Activated T-cell treated with anti-CD3 and anti-CD28 coated beads for 24 hours (primary cell): ENCODE results near the gene PTK6.

Experiments used
- DNase-seq: peaks from one replicate; pipeline ENCODE4 v3.0.0-alpha.2; 2020; ENCODE audit warnings: low read depth

Gene PTK6

DNA sequence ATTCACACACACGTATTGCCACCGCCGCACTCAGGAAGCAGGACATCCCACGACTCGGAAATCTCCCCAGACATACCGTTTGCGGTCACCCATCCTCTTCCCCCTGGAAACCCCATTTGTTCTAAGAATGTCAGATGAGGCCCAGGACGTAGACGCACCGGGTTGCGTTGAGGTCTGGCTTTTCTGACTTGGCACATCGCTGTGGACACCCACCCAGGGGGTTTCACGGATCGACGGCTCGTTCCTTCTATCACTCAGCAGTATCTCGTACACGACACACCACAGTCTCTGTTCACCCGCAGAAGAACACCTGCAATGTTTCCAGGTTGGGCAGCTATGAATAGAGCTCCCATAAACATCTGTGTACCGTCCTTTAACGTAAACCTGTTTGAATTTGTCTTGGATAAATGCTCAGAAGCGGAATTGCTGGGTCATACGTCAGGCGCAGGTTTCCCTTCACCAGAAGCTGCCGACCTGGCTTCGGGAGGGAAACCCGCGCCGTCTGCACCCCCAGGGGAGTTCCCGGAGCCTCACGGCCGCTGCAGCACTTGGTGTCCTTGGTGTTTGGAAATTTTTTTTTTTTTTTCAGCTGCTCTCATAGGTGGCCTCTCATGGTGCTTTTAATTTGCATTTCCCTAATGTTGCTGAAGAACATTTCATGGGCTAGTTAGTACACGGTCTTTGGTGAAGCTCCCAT lies 29.0 kb downstream of the PTK6 start:
- no peak for DNase-seq

DNA sequence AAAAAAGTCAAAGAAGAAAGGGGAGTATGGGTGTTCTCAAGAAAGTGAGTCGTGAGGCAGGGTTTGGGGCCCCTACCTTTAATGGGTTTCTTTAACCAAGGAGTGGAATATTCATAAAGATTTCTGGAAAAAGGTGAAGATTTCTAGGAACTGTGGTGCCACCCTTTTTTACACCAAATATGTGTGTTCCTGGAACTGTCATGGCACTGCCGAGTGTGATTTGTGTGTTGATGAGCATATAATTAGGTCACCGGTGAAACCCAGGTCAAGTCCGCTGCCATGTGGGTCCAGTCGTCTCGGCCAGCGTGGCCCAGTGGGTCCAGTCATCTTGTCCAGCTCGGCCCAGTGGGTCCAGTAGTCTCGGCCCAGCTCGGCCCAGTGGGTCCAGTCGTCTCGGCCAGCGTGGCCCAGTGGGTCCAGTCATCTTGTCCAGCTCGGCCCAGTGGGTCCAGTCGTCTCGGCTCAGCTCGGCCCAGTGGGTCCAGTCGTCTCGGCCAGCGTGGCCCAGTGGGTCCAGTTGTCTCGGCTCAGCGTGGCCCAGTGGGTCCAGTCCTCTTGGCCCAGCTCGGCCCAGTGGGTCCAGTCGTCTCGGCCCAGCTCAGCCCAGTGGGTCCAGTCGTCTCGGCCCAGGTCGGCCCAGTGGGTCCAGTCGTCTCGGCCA lies 30.0 kb downstream of the PTK6 start:
- DNase-seq = no peak

DNA sequence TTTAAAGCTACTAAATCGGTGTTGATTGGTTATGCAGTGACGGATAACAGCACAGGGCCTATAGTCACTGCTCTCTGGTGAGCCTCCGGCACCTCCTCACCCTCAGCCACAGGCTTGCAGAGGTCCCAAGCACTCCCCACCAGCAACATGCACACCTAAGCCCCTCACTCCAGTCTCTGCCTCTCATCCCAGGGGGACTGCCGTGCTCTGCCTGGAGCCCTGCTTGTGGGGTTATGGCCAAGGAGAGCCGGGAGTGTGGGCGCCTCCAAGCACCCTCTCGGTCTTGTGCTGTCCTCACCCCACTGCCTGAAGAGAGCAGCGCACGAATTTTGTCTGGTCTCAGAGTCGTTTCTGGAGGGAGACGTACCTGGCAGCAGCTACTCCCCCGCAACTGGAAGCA lies 31.5 kb downstream of the PTK6 start:
- DNase-seq = no peak

DNA sequence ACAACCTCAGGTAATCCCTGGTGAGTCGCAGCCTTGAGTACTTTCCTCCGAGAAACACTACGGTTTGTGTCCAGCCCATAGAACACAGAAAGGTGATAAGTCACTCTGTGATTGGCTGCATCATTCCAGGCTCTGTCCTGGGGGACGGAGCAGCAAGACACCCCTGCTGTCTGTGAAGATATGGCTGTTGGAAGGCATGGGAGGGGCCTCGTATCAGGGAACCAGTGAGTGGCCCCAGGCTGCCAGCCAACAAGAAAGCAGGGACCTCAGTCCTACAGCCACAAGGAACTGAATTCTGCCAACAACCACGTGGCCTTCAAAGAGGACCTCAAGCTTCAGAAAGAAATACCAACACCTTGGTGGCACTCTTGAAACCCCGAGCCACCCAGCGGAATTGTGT lies 31.9 kb downstream of the PTK6 start:
- DNase-seq = no peak

DNA sequence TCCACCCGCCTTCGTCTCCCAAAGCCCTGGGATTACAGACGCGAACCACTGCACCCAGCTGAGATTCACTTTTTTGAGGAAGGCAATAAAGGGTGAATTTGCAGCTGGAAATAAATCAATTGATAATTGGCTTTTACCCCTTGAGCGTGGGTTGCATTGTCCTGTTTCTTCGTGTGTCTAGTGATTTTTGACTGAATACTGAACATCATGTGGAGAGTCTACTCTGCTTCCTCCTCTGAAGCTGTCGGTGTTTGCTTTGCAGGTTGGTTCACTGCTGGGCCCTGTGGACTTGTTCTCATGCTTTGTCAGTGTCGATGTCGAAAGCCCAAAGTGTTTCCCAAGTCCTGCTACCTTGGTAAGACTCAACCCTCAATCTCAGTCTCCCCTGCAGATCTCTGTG lies 32.5 kb downstream of the PTK6 start:
- no peak for DNase-seq

DNA sequence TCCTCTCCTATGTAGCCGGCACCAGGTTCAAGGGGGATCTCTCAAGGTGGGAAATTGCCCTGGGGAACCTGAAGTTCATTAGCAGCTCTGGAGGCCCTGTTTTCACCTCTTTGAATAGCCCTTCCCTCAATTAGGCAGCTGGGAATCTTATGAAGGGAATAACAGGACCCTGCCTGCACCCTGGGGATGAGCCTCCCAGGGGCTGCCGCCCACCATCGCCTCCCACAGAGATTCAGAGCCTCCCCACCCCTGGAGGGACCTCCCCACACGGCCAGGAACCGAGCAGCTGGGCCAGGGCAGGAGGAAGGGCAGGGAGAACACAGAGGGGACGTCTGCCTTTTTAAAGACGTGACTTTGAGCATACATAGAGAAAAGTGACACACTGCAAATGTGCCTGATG lies 33.7 kb downstream of the PTK6 start:
- no peak for DNase-seq

DNA sequence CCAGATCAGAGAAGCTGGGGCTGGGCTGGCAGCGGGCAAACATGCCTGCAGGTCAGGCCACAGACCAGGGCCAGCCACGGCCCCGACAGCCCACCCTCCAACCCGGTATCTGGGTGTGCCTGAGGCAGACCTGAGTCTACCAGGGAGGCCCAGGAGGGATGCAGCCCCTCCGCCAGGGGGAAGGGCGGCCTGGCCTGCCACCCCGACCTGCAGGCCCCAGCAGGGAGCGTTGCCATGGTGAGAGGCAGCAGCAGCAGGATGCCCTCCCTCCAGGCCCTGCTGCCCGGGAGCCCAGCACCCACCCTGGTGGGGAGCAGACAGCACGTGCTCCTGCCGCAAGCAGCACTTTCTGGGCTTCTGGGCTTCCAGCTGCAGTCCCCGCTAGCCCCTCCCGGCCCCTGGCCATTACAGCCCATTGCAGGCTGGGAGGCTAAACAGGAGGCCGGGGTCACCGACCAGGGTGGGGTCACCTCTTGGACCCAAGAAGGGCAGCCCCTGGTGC lies 34.5 kb downstream of the PTK6 start:
- DNase-seq = no peak

DNA sequence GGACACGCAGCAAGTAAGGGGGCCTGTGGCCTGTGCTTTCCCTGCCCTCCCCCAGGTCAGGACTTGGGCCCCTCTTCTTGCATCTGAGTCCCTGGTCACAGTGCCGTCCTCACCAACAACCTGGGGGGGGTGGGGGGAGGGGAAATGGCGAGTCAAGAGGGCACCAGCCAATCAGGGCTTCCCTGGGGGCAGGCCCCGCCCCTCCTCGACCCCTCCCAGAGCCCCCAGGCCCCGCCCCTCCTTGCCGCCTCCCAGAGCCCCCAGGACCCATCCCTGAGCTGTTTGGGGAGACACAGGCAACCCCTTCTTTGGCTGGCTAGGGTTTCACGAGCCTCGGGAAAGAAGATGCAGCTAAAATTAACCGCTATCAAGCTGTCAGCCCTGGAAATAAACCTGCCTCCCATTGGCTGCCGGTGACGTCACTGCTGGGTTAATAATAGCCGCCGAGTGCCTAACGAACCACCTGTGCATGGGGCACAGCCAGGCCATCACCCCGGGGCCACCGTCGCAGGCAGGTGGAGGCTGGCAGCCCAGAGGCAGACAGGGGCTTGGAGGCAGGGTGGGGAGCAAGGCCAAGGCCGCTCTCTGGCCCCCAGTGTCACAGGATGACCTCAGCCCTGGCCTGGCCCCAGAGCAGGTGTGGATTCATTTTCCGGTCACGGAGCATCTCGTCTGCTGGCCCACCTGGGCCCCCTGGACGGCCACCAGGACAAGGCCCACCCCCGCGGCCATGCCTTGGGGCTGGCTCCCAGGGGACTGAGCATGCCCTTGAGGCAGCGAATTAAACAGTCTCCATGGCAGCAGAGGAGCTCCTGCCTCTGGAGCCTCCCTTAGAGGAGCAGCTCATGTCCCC lies 35.1 kb downstream of the PTK6 start:
- DNase-seq = no peak

DNA sequence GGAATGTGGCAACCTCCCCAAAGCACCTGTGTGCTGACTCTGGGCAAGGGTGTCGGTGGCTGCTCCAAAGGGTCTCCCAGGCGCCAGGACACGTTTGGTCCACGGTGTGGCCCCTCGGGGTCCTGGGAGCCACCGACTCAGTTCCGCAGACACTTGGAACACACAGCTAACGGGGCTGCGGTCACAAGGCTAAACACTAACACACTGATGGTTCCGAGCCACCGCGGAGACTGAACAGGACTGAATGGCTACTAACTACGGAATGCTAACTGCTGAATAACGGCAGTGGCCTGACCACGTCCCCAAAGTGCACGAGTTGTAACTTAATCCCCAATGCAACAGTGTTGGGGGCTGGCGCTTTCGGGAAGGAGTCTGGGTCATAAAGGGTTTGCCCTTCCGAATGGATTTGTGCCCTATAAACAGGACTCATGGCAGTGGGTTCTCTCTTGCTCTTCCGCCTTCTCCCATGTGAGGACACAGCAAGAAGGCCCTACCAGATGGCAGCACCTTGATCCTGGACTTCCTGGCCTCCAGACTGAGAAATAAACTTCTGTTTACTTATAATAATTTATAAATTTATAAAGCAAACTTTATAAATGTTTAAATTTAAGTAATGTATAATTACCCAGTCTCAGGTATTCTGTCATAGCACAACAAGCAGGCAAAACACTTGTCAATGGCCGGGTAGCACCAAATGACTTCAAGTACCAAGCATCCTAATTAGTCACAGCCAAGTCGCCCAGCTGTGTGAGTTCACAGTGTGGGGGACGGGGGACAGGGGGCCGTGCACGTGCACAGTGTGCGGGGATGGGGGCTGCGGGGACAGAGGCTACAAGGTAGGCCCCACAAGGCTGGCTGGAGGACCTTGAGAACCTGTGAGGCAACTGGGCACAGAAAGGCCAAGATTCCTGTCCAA lies 36.0 kb downstream of the PTK6 start:
- no peak for DNase-seq

DNA sequence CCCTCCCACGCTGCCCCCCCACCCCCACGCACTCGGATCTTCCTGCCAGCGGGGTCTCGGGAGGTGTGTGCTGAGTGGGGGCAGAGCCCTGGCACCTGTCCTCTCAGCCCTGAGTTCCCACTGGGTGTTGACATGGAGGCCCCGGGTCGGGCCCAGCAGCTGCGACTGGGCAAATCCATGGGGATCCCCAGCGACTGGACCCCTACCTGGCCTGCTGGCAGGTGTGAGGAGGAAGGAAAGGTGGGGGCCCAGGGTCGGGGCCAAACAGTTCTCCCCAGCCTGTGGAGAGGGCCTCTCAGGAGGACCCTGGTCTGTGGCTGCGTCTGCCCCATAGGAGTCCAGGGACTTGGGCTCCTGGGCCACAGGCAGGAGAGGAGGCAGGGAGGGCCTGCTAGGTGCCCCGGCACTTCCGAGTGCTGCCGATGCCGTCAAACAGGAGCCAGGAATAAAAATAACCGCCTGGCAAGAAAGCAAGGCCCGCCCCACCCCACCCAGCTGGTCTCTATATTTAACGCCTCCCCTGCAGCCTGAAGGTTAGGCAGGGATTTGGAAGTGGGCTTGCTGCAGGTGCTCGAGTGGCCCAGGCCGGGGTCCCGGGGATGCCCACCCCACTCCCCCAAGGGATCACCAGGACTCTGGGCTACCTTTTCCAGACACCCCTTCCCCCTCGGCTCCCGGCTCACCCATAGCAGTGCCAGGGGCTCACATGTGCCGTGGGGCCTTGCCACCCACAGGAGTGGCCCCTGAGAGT lies 36.9 kb downstream of the PTK6 start:
- no peak for DNase-seq

DNA sequence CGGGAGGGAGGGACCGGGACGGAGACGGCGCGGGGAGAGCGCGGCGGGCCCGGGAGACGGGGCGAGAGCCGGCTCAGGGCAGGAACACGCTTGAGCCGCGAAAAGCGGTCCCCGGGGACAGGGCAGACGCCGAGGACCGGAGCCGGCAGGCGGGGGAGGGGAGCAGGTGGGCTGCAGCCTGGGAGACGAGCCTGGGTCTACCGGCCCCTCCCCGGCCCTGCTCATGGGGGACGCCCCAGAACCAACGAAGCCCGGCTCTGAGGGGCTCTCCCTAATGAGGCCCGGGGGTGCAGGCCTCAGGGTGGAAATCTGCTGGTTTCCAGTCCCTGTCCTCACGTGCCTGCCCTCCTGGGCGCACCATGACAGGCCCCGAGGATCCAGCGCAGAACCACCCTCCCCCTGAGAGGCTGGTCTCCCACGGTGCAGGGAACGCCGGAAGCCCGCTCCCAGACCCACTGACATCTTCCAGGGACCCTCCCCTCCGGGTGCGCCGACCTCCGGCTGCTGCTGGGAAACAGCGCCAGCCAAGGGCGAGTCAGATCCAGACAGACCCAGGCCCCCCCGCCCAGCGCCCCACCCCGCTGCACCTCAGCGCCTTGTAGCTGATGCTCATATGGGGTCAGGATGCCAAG lies 37.7 kb downstream of the PTK6 start:
- no peak for DNase-seq

DNA sequence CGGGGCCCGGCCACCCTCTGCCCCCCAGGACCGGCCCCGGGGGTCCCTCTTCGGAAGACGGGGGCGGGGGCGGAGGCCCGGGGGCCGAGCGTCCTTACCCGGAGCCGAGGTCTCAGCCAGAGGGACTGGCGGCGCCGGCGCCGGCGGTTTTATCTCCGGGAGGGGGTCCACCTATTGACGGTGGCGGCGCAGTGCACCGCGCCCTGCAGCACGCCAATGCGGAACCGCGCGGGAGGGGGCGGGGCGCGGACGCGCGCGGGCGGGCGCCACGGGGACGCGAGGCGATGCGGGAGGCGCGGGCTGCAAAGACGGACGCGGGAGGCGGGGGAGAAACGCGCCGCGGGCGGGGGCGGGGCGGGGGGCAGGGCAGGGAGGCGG lies 38.2 kb downstream of the PTK6 start, which contains the start of gene EEF1A2:
TSS of gene EEF1A2 (minus strand) at position 124 of the 378 bp plus-strand sequence. CDS start 1,320 bp downstream, outside the sequence.
- DNase-seq = no peak

DNA sequence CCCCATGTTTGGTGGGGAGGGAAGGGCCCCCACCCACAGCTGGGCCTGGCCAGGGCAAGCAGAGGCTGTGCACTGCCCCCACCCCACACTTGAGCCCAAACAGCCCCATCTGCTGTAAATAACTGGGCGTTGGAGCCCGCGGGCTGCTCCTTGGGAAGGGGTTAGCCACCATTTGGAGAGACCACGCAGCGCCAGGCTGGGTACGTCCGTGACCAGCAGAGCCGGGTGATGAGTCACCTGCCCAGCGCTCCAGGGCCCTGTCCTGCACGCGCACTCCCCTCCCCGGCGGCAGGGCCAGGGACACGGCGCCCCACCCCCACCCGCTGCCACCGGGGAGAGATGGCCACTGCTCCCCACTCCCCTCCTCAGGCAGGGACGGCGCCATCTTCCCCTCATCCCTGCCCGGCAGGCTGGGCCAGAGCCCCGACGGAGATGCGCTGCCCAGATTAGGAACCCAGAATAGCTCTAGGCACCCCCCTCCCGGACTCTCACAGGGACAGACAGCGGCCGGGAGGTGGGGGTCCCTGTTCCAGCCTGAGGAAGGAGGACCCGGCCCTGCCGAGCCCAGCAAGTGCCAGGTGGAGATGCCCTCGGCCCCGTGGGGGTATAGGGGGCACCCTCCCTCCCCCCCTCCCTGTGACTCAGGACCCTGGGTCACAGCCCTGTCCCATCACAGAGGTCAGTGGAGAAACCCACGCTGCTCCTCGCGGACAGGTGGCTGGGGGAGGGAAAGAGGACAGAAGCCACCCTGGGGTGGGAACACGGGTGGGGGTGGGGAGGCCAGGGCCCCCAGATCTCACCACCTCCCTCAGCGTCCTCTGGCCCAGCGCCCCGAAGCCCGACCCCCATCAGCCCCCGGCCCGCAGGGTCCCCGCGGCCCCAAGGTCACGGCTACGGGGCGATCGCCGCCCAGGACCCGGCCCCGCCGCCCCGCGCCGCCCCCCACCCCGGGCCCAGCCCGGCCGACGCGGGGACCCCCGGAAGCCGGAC lies 38.9 kb downstream of the PTK6 start:
- DNase-seq = no peak

DNA sequence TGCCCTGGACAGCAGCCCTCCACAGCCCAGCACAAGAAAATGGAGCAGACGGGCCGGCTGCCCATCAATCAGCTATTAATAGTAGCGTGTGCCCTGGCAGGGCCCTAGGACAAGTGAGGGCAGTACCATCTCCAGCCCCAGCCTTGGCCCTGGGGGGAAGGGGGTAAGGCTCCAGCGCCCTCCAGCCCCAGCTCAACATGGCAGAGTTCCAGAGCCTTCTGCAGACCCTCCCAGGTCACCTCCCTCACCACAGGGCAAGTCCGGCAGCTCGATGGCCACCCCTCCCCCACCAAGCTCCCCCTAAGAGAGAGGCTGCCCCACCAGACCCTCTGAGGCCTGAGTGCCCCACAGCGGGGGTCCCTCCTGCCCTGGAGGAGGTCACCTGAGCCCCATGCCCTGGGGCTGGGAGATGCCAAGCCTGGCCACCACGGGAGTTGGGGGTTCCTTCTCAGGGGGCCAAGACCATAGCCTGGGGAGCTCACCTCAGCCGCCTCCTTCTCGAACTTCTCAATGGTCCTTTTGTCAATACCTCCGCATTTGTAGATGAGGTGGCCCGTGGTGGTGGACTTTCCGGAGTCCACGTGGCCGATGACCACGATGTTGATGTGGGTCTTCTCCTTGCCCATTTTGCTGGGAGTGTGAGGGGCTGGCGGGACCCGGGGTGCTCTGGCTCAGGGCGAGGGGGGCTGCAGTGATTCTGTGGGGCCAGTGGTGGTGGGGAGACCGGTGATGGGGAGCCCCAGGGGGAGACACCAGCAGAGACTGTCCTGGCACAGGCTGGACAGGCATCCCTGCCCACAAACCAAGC lies 39.8 kb downstream of the PTK6 start:
- no peak for DNase-seq

DNA sequence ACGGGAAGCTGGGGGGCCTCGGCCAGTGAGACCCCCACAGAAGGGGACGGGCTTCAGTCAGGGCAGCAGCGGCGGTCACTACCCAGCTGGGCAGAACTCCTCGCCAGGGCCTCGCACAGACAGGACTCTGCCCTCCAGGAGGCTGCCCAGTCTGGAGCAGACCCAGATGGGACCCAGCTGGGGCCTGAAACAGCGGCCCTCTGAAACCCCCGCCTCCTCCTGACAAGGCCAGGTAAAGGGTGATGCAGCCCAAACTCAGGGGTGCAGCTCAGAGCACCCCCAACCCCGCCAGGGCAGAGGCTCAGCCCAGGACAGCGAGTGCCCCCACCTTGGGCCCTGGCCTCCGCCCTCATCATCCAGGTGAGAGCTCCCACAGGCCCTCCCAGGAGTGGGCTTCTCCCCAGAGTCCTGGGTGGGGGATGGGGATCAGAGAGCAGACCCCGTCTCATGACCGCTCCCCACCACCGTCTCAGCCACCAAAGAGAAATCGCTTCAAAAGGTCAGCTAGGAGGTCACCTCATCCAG lies 40.5 kb downstream of the PTK6 start:
- DNase-seq = no peak

DNA sequence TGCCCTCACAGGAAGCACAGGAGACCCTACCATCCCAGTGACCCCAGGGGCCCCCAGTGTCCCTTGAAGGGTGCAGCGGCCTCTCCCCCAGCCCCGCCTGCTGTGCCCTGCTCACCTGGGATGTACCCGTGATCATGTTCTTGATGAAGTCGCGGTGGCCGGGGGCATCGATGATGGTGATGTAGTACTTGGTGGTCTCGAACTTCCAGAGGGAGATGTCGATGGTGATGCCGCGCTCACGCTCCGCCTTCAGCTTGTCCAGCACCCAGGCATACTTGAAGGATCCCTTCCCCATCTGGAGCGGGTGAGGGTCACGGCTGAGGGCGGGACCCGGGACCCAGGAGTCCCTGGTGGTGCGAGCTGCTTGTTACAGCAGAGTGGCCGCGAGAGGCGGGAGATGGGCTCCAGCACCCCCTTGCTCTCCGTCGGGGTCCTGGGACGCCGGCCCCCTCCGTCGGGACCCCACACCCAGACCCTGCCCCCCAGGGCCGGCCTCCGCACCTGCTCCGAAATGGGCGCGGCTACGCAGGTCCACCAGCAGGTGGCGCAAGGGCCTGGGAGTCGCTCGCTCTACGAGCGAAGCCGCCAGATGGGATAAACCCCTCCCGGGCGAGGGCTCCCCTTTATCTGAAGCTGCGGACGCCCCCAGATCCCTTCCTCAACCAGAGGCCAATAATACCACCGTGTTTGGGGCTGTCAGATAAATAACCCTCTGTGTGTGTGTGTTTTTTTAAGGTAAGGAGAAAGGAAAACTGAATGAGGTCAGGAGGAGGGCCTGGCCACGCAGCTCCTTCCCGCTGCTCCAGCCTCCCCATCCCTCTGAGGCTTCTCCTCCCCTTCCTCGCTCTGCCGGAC lies 41.2 kb downstream of the PTK6 start:
- DNase-seq = peak; percentile 61

DNA sequence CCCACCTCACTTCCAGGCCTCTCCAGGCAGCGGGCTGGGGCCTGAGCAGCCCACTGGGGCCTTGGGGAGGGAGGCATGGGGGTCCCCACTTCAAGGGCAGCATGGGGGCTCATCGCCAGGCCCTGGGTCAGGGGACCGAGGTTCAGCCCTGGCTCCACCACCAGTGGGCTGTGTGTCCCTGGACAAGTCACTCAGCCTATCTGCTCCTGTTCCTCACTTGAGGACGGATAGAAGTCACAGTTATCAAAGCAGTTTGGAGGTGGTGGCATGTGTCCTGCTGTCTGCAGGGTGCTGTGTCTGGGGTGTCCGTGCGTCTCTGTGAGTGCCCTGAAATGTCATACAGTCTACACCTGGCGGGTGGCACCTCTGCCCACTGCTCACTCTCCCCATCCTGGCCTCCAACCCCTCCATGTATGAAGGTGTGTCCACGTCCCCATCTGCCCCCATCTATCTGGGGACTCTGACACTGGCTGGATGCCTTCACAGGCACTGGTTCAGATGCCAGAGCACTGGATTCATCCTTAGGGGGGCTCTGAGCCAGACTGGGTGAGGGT lies 41.9 kb downstream of the PTK6 start:
- DNase-seq = no peak
